Measurements from ENCODE around the gene DIDO1.
A peak's percentile ranks its signal among the peaks of the same experiment; 100 is the strongest.

The DIDO1 gene

GRCh38 chr20:62892348-62893304 is 33.7 kb downstream of the DIDO1 start:
- Histone ChIP-seq H3K27ac (ENCODE audit: low read length, poor library complexity, severe bottlenecking) (no peak overlapping the region), H3K9me3 (ENCODE audit: control insufficient read depth, low read length) (no peaks in the 10 kb centered on the region), H3K4ac (ENCODE audit: low read depth in 1 of 2, low read length in 2 of 2) (no peak overlapping the region), H4K8ac (ENCODE audit: low read length) (no peak overlapping the region), H2BK15ac (ENCODE audit: low read depth, poor library complexity, severe bottlenecking) (no peak overlapping the region), H2BK120ac (ENCODE audit: low read depth, low read length) (no peak overlapping the region), H3K9ac (ENCODE audit: low read length) (no peak overlapping the region), H3K4me2 (ENCODE audit: low read length, poor library complexity, severe bottlenecking) (no peak overlapping the region), H2AFZ (ENCODE audit: low read depth, low read length) (no peak overlapping the region), H3K4me1 (ENCODE audit: control insufficient read depth, insufficient read depth, low read depth, low read length) (peaks cover 9% of the 10 kb centered on the region), H2BK12ac (ENCODE audit: low read length in 2 of 2) (no peak overlapping the region), H2BK5ac (ENCODE audit: low read depth, low read length, poor library complexity, severe bottlenecking) (no peak overlapping the region), H3K23ac (ENCODE audit: low read length in 2 of 2) (no peak overlapping the region), H3K14ac (ENCODE audit: low read length in 2 of 2) (no peak overlapping the region), H3K27me3 (ENCODE audit: control insufficient read depth in 1 of 2, insufficient read depth in 1 of 2, low read length in 2 of 2) (no peaks in the 10 kb centered on the region), H3K18ac (ENCODE audit: low read depth in 1 of 2, low read length in 2 of 2) (no peak overlapping the region), H4K91ac (ENCODE audit: low read length) (no peak overlapping the region), H3K36me3 (ENCODE audit: control insufficient read depth in 1 of 2, insufficient read depth in 2 of 2, low read depth in 1 of 2, low read length in 2 of 2) (peaks cover 74 to 93% of the 10 kb centered on the region in 2 experiments), H3K79me1 (replicated peaks; ENCODE audit: low read length, poor library complexity, severe bottlenecking) (peaks cover 34% of the 10 kb centered on the region), H2AK5ac (ENCODE audit: low read length, severe bottlenecking) (no peak overlapping the region), H3K4me3 (ENCODE audit: insufficient read depth in 1 of 2, low read depth in 1 of 2, low read length in 2 of 2) (no peak overlapping the region)
- DNase-seq = no peak
- 90% methylated on average over 25 of the region's 25 CpGs for WGBS

GRCh38 chr20:62891111-62891510 is 35.2 kb downstream of the DIDO1 start:
- Histone ChIP-seq H3K14ac (ENCODE audit: low read length in 2 of 2) (no peak overlapping the region), H3K9ac (ENCODE audit: low read length) (no peak overlapping the region), H3K4me1 (ENCODE audit: control insufficient read depth, insufficient read depth, low read depth, low read length) (peaks cover 18% of the 10 kb centered on the region), H2BK120ac (ENCODE audit: low read depth, low read length) (no peak overlapping the region), H3K23ac (ENCODE audit: low read length in 2 of 2) (no peak overlapping the region), H2BK5ac (ENCODE audit: low read depth, low read length, poor library complexity, severe bottlenecking) (no peak overlapping the region), H3K4me3 (ENCODE audit: insufficient read depth in 1 of 2, low read depth in 1 of 2, low read length in 2 of 2) (no peak overlapping the region), H2BK15ac (ENCODE audit: low read depth, poor library complexity, severe bottlenecking) (no peak overlapping the region), H3K27me3 (ENCODE audit: control insufficient read depth in 1 of 2, insufficient read depth in 1 of 2, low read length in 2 of 2) (no peaks in the 10 kb centered on the region), H2AK5ac (ENCODE audit: low read length, severe bottlenecking) (no peak overlapping the region), H3K9me3 (ENCODE audit: control insufficient read depth, low read length) (no peaks in the 10 kb centered on the region), H3K4me2 (ENCODE audit: low read length, poor library complexity, severe bottlenecking) (no peak overlapping the region), H2BK12ac (ENCODE audit: low read length in 2 of 2) (no peak overlapping the region), H3K79me1 (replicated peaks; ENCODE audit: low read length, poor library complexity, severe bottlenecking) (peaks cover 32% of the 10 kb centered on the region), H4K8ac (ENCODE audit: low read length) (no peak overlapping the region), H3K36me3 (ENCODE audit: control insufficient read depth in 1 of 2, insufficient read depth in 2 of 2, low read depth in 1 of 2, low read length in 2 of 2) (peaks cover 78 to 100% of the 10 kb centered on the region in 2 experiments), H2AFZ (ENCODE audit: low read depth, low read length) (no peak overlapping the region), H3K4ac (ENCODE audit: low read depth in 1 of 2, low read length in 2 of 2) (no peak overlapping the region), H3K27ac (ENCODE audit: low read length, poor library complexity, severe bottlenecking) (no peak overlapping the region), H4K91ac (ENCODE audit: low read length) (no peak overlapping the region), H3K18ac (ENCODE audit: low read depth in 1 of 2, low read length in 2 of 2) (no peak overlapping the region)
- WGBS = 86% methylated on average over 15 of the region's 15 CpGs
- peak; percentile 38 for DNase-seq

- 97% methylated on average over 7 of the region's 7 CpGs for WGBS
- no peak overlapping the region for H3K14ac ChIP-seq (ENCODE audit: low read length in 2 of 2)
- no peak overlapping the region for H3K27ac ChIP-seq (ENCODE audit: low read length, poor library complexity, severe bottlenecking)
- H3K4me3 ChIP-seq (ENCODE audit: insufficient read depth in 1 of 2, low read depth in 1 of 2, low read length in 2 of 2) = no peak overlapping the region
- H2AFZ ChIP-seq (ENCODE audit: low read depth, low read length) = no peak overlapping the region
- no peak overlapping the region for H3K23ac ChIP-seq (ENCODE audit: low read length in 2 of 2)
- no peak overlapping the region for H2AK5ac ChIP-seq (ENCODE audit: low read length, severe bottlenecking)
- no peak overlapping the region for H2BK12ac ChIP-seq (ENCODE audit: low read length in 2 of 2)
- peaks cover 79 to 100% of the 10 kb centered on the region in 2 experiments for H3K36me3 ChIP-seq (ENCODE audit: control insufficient read depth in 1 of 2, insufficient read depth in 2 of 2, low read depth in 1 of 2, low read length in 2 of 2)
- H4K8ac ChIP-seq (ENCODE audit: low read length) = no peak overlapping the region
- peaks cover 30% of the 10 kb centered on the region for H3K79me1 ChIP-seq (replicated peaks; ENCODE audit: low read length, poor library complexity, severe bottlenecking)
- no peak overlapping the region for H3K9ac ChIP-seq (ENCODE audit: low read length)
- DNase-seq = no peak
- H3K4me2 ChIP-seq (ENCODE audit: low read length, poor library complexity, severe bottlenecking) = no peak overlapping the region
- H3K27me3 ChIP-seq (ENCODE audit: control insufficient read depth in 1 of 2, insufficient read depth in 1 of 2, low read length in 2 of 2) = no peaks in the 10 kb centered on the region
- H3K4me1 ChIP-seq (ENCODE audit: control insufficient read depth, insufficient read depth, low read depth, low read length) = peaks cover 23% of the 10 kb centered on the region
- H3K4ac ChIP-seq (ENCODE audit: low read depth in 1 of 2, low read length in 2 of 2) = no peak overlapping the region
- no peak overlapping the region for H2BK5ac ChIP-seq (ENCODE audit: low read depth, low read length, poor library complexity, severe bottlenecking)
- no peak overlapping the region for H3K18ac ChIP-seq (ENCODE audit: low read depth in 1 of 2, low read length in 2 of 2)
- H4K91ac ChIP-seq (ENCODE audit: low read length) = no peak overlapping the region
- no peak overlapping the region for H2BK15ac ChIP-seq (ENCODE audit: low read depth, poor library complexity, severe bottlenecking)
- H2BK120ac ChIP-seq (ENCODE audit: low read depth, low read length) = no peak overlapping the region
- no peaks in the 10 kb centered on the region for H3K9me3 ChIP-seq (ENCODE audit: control insufficient read depth, low read length)
Measured at GRCh38 chr20:62890444-62890843, 35.9 kb downstream of the DIDO1 start.

- Histone ChIP-seq H3K9ac (ENCODE audit: low read length) (no peak overlapping the region), H3K27me3 (ENCODE audit: control insufficient read depth in 1 of 2, insufficient read depth in 1 of 2, low read length in 2 of 2) (no peaks in the 10 kb centered on the region), H3K4me1 (ENCODE audit: control insufficient read depth, insufficient read depth, low read depth, low read length) (peaks cover 26% of the 10 kb centered on the region), H3K4me3 (ENCODE audit: insufficient read depth in 1 of 2, low read depth in 1 of 2, low read length in 2 of 2) (no peak overlapping the region), H4K8ac (ENCODE audit: low read length) (no peak overlapping the region), H3K23ac (ENCODE audit: low read length in 2 of 2) (no peak overlapping the region), H2BK15ac (ENCODE audit: low read depth, poor library complexity, severe bottlenecking) (no peak overlapping the region), H4K91ac (ENCODE audit: low read length) (no peak overlapping the region), H2BK120ac (ENCODE audit: low read depth, low read length) (no peak overlapping the region), H3K9me3 (ENCODE audit: control insufficient read depth, low read length) (no peaks in the 10 kb centered on the region), H3K4me2 (ENCODE audit: low read length, poor library complexity, severe bottlenecking) (no peak overlapping the region), H3K18ac (ENCODE audit: low read depth in 1 of 2, low read length in 2 of 2) (no peak overlapping the region), H2AK5ac (ENCODE audit: low read length, severe bottlenecking) (no peak overlapping the region), H3K79me1 (replicated peaks; ENCODE audit: low read length, poor library complexity, severe bottlenecking) (peaks cover 30% of the 10 kb centered on the region), H3K27ac (ENCODE audit: low read length, poor library complexity, severe bottlenecking) (no peak overlapping the region), H2BK5ac (ENCODE audit: low read depth, low read length, poor library complexity, severe bottlenecking) (no peak overlapping the region), H2BK12ac (ENCODE audit: low read length in 2 of 2) (no peak overlapping the region), H3K4ac (ENCODE audit: low read depth in 1 of 2, low read length in 2 of 2) (no peak overlapping the region), H2AFZ (ENCODE audit: low read depth, low read length) (no peak overlapping the region), H3K36me3 (ENCODE audit: control insufficient read depth in 1 of 2, insufficient read depth in 2 of 2, low read depth in 1 of 2, low read length in 2 of 2) (peaks cover 80 to 98% of the 10 kb centered on the region in 2 experiments), H3K14ac (ENCODE audit: low read length in 2 of 2) (no peak overlapping the region)
- 96% methylated on average over 9 of the region's 9 CpGs for WGBS
- DNase-seq = no peak
Measured at GRCh38 chr20:62889871-62890270, 36.4 kb downstream of the DIDO1 start.
